Thoracic aorta (tissue), 2 donors: ENCODE data around the gene EPS8. TPM values are rescaled to one million over a fixed set of nuclear protein-coding genes. Genes with fewer than 3 reads are reported as not detected.

Experiments
- ATAC-seq: fragments of 150-250 bp; one replicate; pipeline ENCODE4 v1.8.0; 2017; ENCODE audit warnings: low read depth; ENCODE audit not compliant: insufficient number of reproducible peaks, low FRiP score
- DNase-seq: peaks from one replicate; pipeline ENCODE4 v3.0.0-alpha.2; 2020; ENCODE audit warnings: low spot score
- H3K27ac ChIP-seq, 2 donors: fragments of 200-600 bp; sonication (generic); 1 replicate in 1 of 2; 2 replicates in 1 of 2; pipeline ENCODE4 v1.5.1; 2016; ENCODE audit warnings: mild to moderate bottlenecking in 2 of 2, moderate library complexity in 2 of 2
- H3K27me3 ChIP-seq: fragments of 200-600 bp; sonication (generic); replicated peaks from 2 replicates; pipeline ENCODE4 v1.6.0; 2016; ENCODE audit warnings: mild to moderate bottlenecking; ENCODE audit not compliant: insufficient read depth
- H3K36me3 ChIP-seq: fragments of 200-600 bp; sonication (generic); one replicate; pipeline ENCODE4 v1.5.1; 2016
- H3K4me1 ChIP-seq, 2 donors: fragments of 200-600 bp; sonication (generic); 1 replicate in 1 of 2; 2 replicates in 1 of 2; pipeline versions ENCODE4 v1.5.1 to v1.6.0; 2016; ENCODE audit warnings: low read depth in 2 of 2, mild to moderate bottlenecking in 1 of 2; ENCODE audit not compliant: control insufficient read depth in 1 of 2
- H3K4me3 ChIP-seq: fragments of 200-600 bp; sonication (generic); 2 replicates; pipeline ENCODE4 v1.5.1; 2016; ENCODE audit warnings: mild to moderate bottlenecking
- H3K9me3 ChIP-seq: fragments of 200-600 bp; sonication (generic); 2 replicates; pipeline ENCODE4 v1.5.1; 2016
- CTCF ChIP-seq: fragments of 200-600 bp; sonication (generic); IDR thresholded peaks from one replicate; pipeline ENCODE4 v1.5.1; 2019; ENCODE audit warnings: antibody characterized with exemption
- total RNA-seq, 2 donors: library from RNA; depleted of rRNA; stranded (reverse); fragments of >200 nt; gene quantifications; one replicate each; pipeline versions ENCODE4 v1.1.0 to v1.2.3, GENCODE V29; 2016

Gene EPS8
- total RNA-seq, 2 donors from 2014 or later, result 139 to 188 TPM

GRCh38 chr12:15613981-15614380, 175.2 kb downstream of the EPS8 start:
- no peaks in the 10 kb centered on the region for H3K4me1 ChIP-seq
- DNase-seq, result no peak
- no peak for TF ChIP-seq CTCF

GRCh38 chr12:15608941-15609340, 180.2 kb downstream of the EPS8 start:
- TF ChIP-seq CTCF, result no peak
- ATAC-seq (no peak), DNase-seq (no peak)
- H3K27ac ChIP-seq, result no peak overlapping the region
- no peaks in the 10 kb centered on the region for H3K27me3 ChIP-seq
- no peaks in the 10 kb centered on the region for H3K9me3 ChIP-seq
- H3K36me3 ChIP-seq, result no peaks in the 10 kb centered on the region
- H3K4me1 ChIP-seq, result no peaks in the 10 kb centered on the region
- no peak overlapping the region for H3K4me3 ChIP-seq

More at GRCh38 chr12:15613981-15614380, 175.2 kb downstream of the EPS8 start:
- Histone ChIP-seq H3K36me3 (no peaks in the 10 kb centered on the region), H3K27me3 (no peaks in the 10 kb centered on the region), H3K4me3 (no peak overlapping the region), H3K27ac (no peak overlapping the region), H3K9me3 (no peaks in the 10 kb centered on the region)
- no peak for ATAC-seq

- DNase-seq (no peak), ATAC-seq (no peak)
- H3K9me3 ChIP-seq, result no peaks in the 10 kb centered on the region
- no peak for TF ChIP-seq CTCF
- no peak overlapping the region for H3K27ac ChIP-seq
- no peaks in the 10 kb centered on the region for H3K36me3 ChIP-seq
- no peak overlapping the region for H3K4me3 ChIP-seq
- H3K27me3 ChIP-seq, result no peaks in the 10 kb centered on the region
- no peaks in the 10 kb centered on the region for H3K4me1 ChIP-seq
These were observed 180.8 kb downstream of the EPS8 start for GRCh38 chr12:15608406-15608805.

GRCh38 chr12:15605881-15606590, 183.2 kb downstream of the EPS8 start:
- H3K27ac ChIP-seq, result no peak overlapping the region
- no peak overlapping the region for H3K4me3 ChIP-seq
- no peaks in the 10 kb centered on the region for H3K36me3 ChIP-seq
- no peaks in the 10 kb centered on the region for H3K9me3 ChIP-seq
- no peak for DNase-seq
- ATAC-seq, result no peak
- no peak for TF ChIP-seq CTCF
- no peaks in the 10 kb centered on the region for H3K4me1 ChIP-seq
- no peaks in the 10 kb centered on the region for H3K27me3 ChIP-seq

GRCh38 chr12:15603474-15604085, 185.6 kb downstream of the EPS8 start:
- TF ChIP-seq CTCF, result no peak
- Histone ChIP-seq H3K27me3 (no peaks in the 10 kb centered on the region), H3K36me3 (no peaks in the 10 kb centered on the region), H3K4me1 (peaks cover 14% of the 10 kb centered on the region in 2 donors), H3K4me3 (no peak overlapping the region), H3K9me3 (no peaks in the 10 kb centered on the region), H3K27ac (no peak overlapping the region)
- ATAC-seq (no peak), DNase-seq (no peak)
